Loucy (cell line): ENCODE results near the gene LAMA5.
A peak's percentile ranks its signal among the peaks of the same experiment; 100 is the strongest.

Experiments
- CTCF ChIP-seq: fragments of 200-600 bp; sonication (generic); conservative IDR thresholded peaks from 2 replicates; pipeline ENCODE4 v1.5.1; 2014; ENCODE audit warnings: mild to moderate bottlenecking, antibody characterized with exemption, low read length
- EZH2phosphoT487 ChIP-seq: fragments of 200-600 bp; IDR thresholded peaks from 2 replicates; pipeline ENCODE4 v1.6.1; 2018; ENCODE audit warnings: antibody characterized with exemption, mild to moderate bottlenecking, moderate library complexity, borderline replicate concordance

- TF ChIP-seq CTCF (peak; percentile 46), EZH2phosphoT487 (no peak)
Observed at GRCh38 chr20:62405108-62405980, 38.2 kb upstream of the LAMA5 start.
